Mesenchymal stem cell (in vitro differentiated cells and primary cell): ENCODE measurements around the gene SYT9.

Experiments
- DNase-seq: peaks from one replicate; pipeline ENCODE4 v3.0.0-alpha.2; 2013
- H2AFZ ChIP-seq: one replicate; pipeline ENCODE4 v1.6.1; 2013; ENCODE audit warnings: low read depth, mild to moderate bottlenecking, control low read depth, inconsistent platforms, low read length, moderate library complexity
- H2AK5ac ChIP-seq: 2 replicates; pipeline ENCODE4 v1.6.1; 2013; ENCODE audit warnings: low read length, moderate library complexity, mild to moderate bottlenecking, inconsistent platforms; ENCODE audit not compliant: severe bottlenecking
- H2BK120ac ChIP-seq: one replicate; pipeline ENCODE4 v1.6.1; 2013; ENCODE audit warnings: low read depth, mild to moderate bottlenecking, inconsistent platforms, low read length, moderate library complexity
- H2BK12ac ChIP-seq, 2 experiments: one replicate each; pipeline ENCODE4 v1.6.1; 2013; ENCODE audit warnings: inconsistent platforms in 2 of 2, low read length in 2 of 2, mild to moderate bottlenecking in 2 of 2, moderate library complexity in 2 of 2, control low read depth in 1 of 2
- H2BK15ac ChIP-seq: one replicate; pipeline ENCODE4 v1.6.1; 2013; ENCODE audit warnings: mild to moderate bottlenecking, low read depth, inconsistent platforms; ENCODE audit not compliant: poor library complexity, severe bottlenecking
- H2BK5ac ChIP-seq: 2 replicates; pipeline ENCODE4 v1.6.1; 2013; ENCODE audit warnings: low read depth, mild to moderate bottlenecking, low read length, control low read depth, inconsistent platforms; ENCODE audit not compliant: poor library complexity, severe bottlenecking
- H3K14ac ChIP-seq, 2 experiments: one replicate each; pipeline ENCODE4 v1.6.1; 2013; ENCODE audit warnings: inconsistent platforms in 2 of 2, low read length in 2 of 2, control low read depth in 1 of 2, mild to moderate bottlenecking in 1 of 2, moderate library complexity in 1 of 2
- H3K18ac ChIP-seq, 2 experiments: one replicate each; pipeline ENCODE4 v1.6.1; 2013; ENCODE audit warnings: inconsistent platforms in 2 of 2, low read length in 2 of 2, control low read depth in 1 of 2, low read depth in 1 of 2, mild to moderate bottlenecking in 1 of 2
- H3K23ac ChIP-seq, 2 experiments: one replicate each; pipeline ENCODE4 v1.6.1; 2013; ENCODE audit warnings: inconsistent platforms in 2 of 2, low read length in 2 of 2, mild to moderate bottlenecking in 2 of 2, moderate library complexity in 2 of 2, control low read depth in 1 of 2
- H3K27ac ChIP-seq: 2 replicates; pipeline ENCODE4 v1.5.1; 2013; ENCODE audit warnings: mild to moderate bottlenecking, moderate library complexity, low read length, control low read depth, inconsistent platforms; ENCODE audit not compliant: poor library complexity, severe bottlenecking
- H3K27me3 ChIP-seq, 2 experiments: 2 replicates each; pipeline versions ENCODE4 v1.6.1 to v1.7.0; 2013; ENCODE audit warnings: low read length in 2 of 2, mild to moderate bottlenecking in 2 of 2, moderate library complexity in 2 of 2, control low read depth in 1 of 2, inconsistent platforms in 1 of 2; ENCODE audit not compliant: control insufficient read depth in 1 of 2, insufficient read depth in 1 of 2
- H3K36me3 ChIP-seq, 2 experiments: 2 replicates each; pipeline versions ENCODE4 v1.6.1 to v1.7.0; 2013; ENCODE audit warnings: low read length in 2 of 2, control low read depth in 1 of 2, inconsistent platforms in 1 of 2, low read depth in 1 of 2, mild to moderate bottlenecking in 1 of 2; ENCODE audit not compliant: insufficient read depth in 2 of 2, control insufficient read depth in 1 of 2
- H3K4ac ChIP-seq, 2 experiments: one replicate each; pipeline ENCODE4 v1.6.1; 2013; ENCODE audit warnings: inconsistent platforms in 2 of 2, low read length in 2 of 2, mild to moderate bottlenecking in 2 of 2, moderate library complexity in 2 of 2, control low read depth in 1 of 2, low read depth in 1 of 2
- H3K4me1 ChIP-seq: 2 replicates; pipeline ENCODE4 v1.6.1; 2013; ENCODE audit warnings: low read depth, low read length, control low read depth; ENCODE audit not compliant: control insufficient read depth, insufficient read depth
- H3K4me2 ChIP-seq: 2 replicates; pipeline ENCODE4 v1.6.1; 2013; ENCODE audit warnings: low read length, mild to moderate bottlenecking, inconsistent platforms; ENCODE audit not compliant: poor library complexity, severe bottlenecking
- H3K4me3 ChIP-seq, 2 experiments: 2 replicates each; pipeline versions ENCODE4 v1.5.1 to v1.7.0; 2013; ENCODE audit warnings: low read length in 2 of 2, mild to moderate bottlenecking in 2 of 2, control low read depth in 1 of 2, low read depth in 1 of 2; ENCODE audit not compliant: insufficient read depth in 1 of 2
- H3K79me1 ChIP-seq: replicated peaks from 2 replicates; pipeline ENCODE4 v1.6.1; 2013; ENCODE audit warnings: mild to moderate bottlenecking, control low read depth, low read length, inconsistent platforms; ENCODE audit not compliant: poor library complexity, severe bottlenecking
- H3K9ac ChIP-seq: 2 replicates; pipeline ENCODE4 v1.7.0; 2013; ENCODE audit warnings: mild to moderate bottlenecking, low read length, moderate library complexity
- H3K9me3 ChIP-seq: 2 replicates; pipeline ENCODE4 v1.7.0; 2013; ENCODE audit warnings: mild to moderate bottlenecking, low read length; ENCODE audit not compliant: control insufficient read depth
- H4K8ac ChIP-seq: one replicate; pipeline ENCODE4 v1.6.1; 2013; ENCODE audit warnings: inconsistent platforms, mild to moderate bottlenecking, low read length, moderate library complexity
- H4K91ac ChIP-seq: one replicate; pipeline ENCODE4 v1.6.1; 2013; ENCODE audit warnings: mild to moderate bottlenecking, low read length, inconsistent platforms
- WGBS: methylation state at CpG from one replicate; pipeline ENCODE4 v1.1.7; 2013; ENCODE audit warnings: mixed read lengths; 5-methylcytosine and 5-hydroxymethylcytosine counted together

The SYT9 gene

GRCh38 chr11:7353100-7353499, 101.4 kb downstream of the SYT9 start:
- Histone ChIP-seq H2BK120ac (no peak overlapping the region), H3K27ac (no peak overlapping the region), H3K18ac (no peak overlapping the region), H3K9me3 (no peaks in the 10 kb centered on the region), H3K79me1 (no peaks in the 10 kb centered on the region), H4K91ac (no peak overlapping the region), H4K8ac (no peak overlapping the region), H2BK5ac (no peak overlapping the region), H2AK5ac (no peak overlapping the region), H3K4me3 (no peak overlapping the region), H3K9ac (no peak overlapping the region), H3K4ac (no peak overlapping the region), H2BK12ac (no peak overlapping the region), H3K36me3 (no peaks in the 10 kb centered on the region), H3K4me2 (no peak overlapping the region), H3K14ac (no peak overlapping the region), H3K4me1 (no peaks in the 10 kb centered on the region), H3K27me3 (peaks cover 0 to 12% of the 10 kb centered on the region in 2 experiments), H2BK15ac (no peak overlapping the region), H2AFZ (no peak overlapping the region), H3K23ac (no peak overlapping the region)
- peak; percentile 5 for DNase-seq
- WGBS: 40% methylated on average over 4 of the region's 4 CpGs

DNA sequence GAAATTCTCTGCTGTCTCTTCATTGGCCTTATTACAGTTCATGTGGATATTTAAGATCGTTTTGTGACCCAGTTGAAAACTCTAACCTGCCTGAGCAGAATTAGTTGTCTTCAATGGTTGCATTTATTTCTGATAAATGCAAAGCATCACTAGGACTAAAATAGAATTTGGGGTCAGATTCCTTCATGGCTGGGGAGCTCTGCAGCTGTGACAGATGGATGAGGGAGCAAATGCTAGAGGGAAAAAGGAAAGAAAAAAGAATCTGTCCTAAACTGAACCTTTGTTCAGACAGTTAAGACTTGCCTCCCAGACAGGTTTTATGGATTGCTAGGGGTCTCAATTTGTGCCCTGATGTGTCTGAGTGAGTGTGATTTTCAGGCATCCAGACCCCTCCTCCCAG, 113.0 kb downstream of the SYT9 start:
- Histone ChIP-seq H3K36me3 (no peaks in the 10 kb centered on the region), H3K9me3 (no peaks in the 10 kb centered on the region), H3K27ac (no peak overlapping the region), H3K4ac (no peak overlapping the region), H3K9ac (no peak overlapping the region), H3K79me1 (no peaks in the 10 kb centered on the region), H3K4me2 (no peak overlapping the region), H4K91ac (no peak overlapping the region), H2BK120ac (no peak overlapping the region), H2AFZ (no peak overlapping the region), H3K27me3 (no peaks in the 10 kb centered on the region), H2BK12ac (no peak overlapping the region), H2BK15ac (no peak overlapping the region), H4K8ac (no peak overlapping the region), H3K4me1 (no peaks in the 10 kb centered on the region), H2AK5ac (no peak overlapping the region), H3K23ac (no peak overlapping the region), H3K14ac (no peak overlapping the region), H2BK5ac (no peak overlapping the region), H3K18ac (no peak overlapping the region), H3K4me3 (no peak overlapping the region)
- DNase-seq: no peak
- 73% methylated on average over 1 of the region's 1 CpG for WGBS

- H2BK120ac ChIP-seq: no peak overlapping the region
Observed at GRCh38 chr11:7367803-7368202, 116.1 kb downstream of the SYT9 start.

DNA sequence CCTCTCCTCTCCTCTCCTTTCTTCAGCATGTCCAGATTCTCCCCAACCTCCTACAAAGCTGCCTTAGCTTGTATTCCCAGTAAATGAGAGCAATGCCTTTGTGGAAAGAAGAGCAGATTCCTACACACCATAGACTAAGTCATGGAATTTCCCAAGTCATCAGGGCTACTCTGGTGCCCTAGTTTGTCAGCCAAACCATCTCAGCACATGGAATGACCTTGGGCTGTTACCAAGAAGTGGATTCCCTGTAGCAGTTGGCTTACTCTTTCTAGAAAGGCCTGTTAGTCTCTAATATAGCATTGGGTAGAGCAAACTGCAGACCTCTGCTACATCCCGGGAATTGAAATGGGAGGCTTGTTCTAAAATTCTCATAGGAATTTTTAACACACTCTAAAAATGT, 124.7 kb downstream of the SYT9 start:
- no peak for DNase-seq
- Histone ChIP-seq H3K4me3 (no peak overlapping the region), H3K9me3 (peaks cover 10% of the 10 kb centered on the region), H3K4ac (no peak overlapping the region), H3K79me1 (no peaks in the 10 kb centered on the region), H3K18ac (no peak overlapping the region), H3K4me1 (no peaks in the 10 kb centered on the region), H2BK5ac (no peak overlapping the region), H4K8ac (no peak overlapping the region), H3K36me3 (no peaks in the 10 kb centered on the region), H2AK5ac (no peak overlapping the region), H4K91ac (no peak overlapping the region), H2BK15ac (no peak overlapping the region), H2AFZ (no peak overlapping the region), H2BK12ac (no peak overlapping the region), H3K14ac (no peak overlapping the region), H3K9ac (no peak overlapping the region), H3K4me2 (no peak overlapping the region), H3K27ac (no peak overlapping the region), H3K27me3 (no peaks in the 10 kb centered on the region), H3K23ac (no peak overlapping the region), H2BK120ac (no peak overlapping the region)
- WGBS: no CpG with 5 or more reads among the region's 1 CpG

More at GRCh38 chr11:7367803-7368202, 116.1 kb downstream of the SYT9 start:
- H2AFZ ChIP-seq: no peak overlapping the region
- no peak overlapping the region for H4K8ac ChIP-seq
- no peak overlapping the region for H3K23ac ChIP-seq
- H2BK15ac ChIP-seq: no peak overlapping the region
- H3K27ac ChIP-seq: no peak overlapping the region
- H3K9me3 ChIP-seq: peaks cover 6% of the 10 kb centered on the region
- no peak for DNase-seq
- H2AK5ac ChIP-seq: no peak overlapping the region
- no peak overlapping the region for H4K91ac ChIP-seq
- no peak overlapping the region for H3K9ac ChIP-seq
- H3K4me2 ChIP-seq: no peak overlapping the region
- no peaks in the 10 kb centered on the region for H3K4me1 ChIP-seq
- no peak overlapping the region for H2BK12ac ChIP-seq
- H3K14ac ChIP-seq: no peak overlapping the region
- no peak overlapping the region for H2BK5ac ChIP-seq
- H3K4me3 ChIP-seq: no peak overlapping the region
- no peak overlapping the region for H3K18ac ChIP-seq
- H3K27me3 ChIP-seq: no peaks in the 10 kb centered on the region
- H3K4ac ChIP-seq: no peak overlapping the region
- no peaks in the 10 kb centered on the region for H3K36me3 ChIP-seq
- no peaks in the 10 kb centered on the region for H3K79me1 ChIP-seq
